Upper lobe of right lung (tissue), 1 donor: ENCODE measurements around the gene PTPN11. TPM values are rescaled to one million over a fixed set of nuclear protein-coding genes. Genes with fewer than 3 reads are reported as not detected.
"Not testable (repeated sequence)": the region's sequence is repeated elsewhere in the genome, so short reads cannot be mapped to it uniquely, and the experiment has no call there.

Experiments
- ATAC-seq: fragments of 200-7000 bp; cut with Tn5 transposase; one replicate; pipeline ENCODE4 v1.9.1; 2020; ENCODE audit warnings: mild to moderate bottlenecking, moderate library complexity
- DNase-seq: peaks from one replicate; pipeline ENCODE4 v3.0.0-alpha.2; 2020
- H3K27ac ChIP-seq: fragments of 200-600 bp; one replicate; pipeline ENCODE4 v1.8.0; 2022
- H3K27me3 ChIP-seq: fragments of 200-600 bp; one replicate; pipeline ENCODE4 v1.8.0; 2022; ENCODE audit warnings: mild to moderate bottlenecking
- H3K36me3 ChIP-seq: fragments of 200-600 bp; one replicate; pipeline ENCODE4 v1.8.0; 2022
- H3K4me1 ChIP-seq: fragments of 200-600 bp; one replicate; pipeline ENCODE4 v1.8.0; 2022
- H3K4me3 ChIP-seq: fragments of 200-600 bp; one replicate; pipeline ENCODE4 v1.8.0; 2022; ENCODE audit warnings: mild to moderate bottlenecking
- H3K9me3 ChIP-seq: fragments of 200-600 bp; one replicate; pipeline ENCODE4 v1.8.0; 2022
- CTCF ChIP-seq: fragments of 200-600 bp; IDR thresholded peaks from one replicate; pipeline ENCODE4 v1.8.0; 2022; ENCODE audit warnings: antibody characterized with exemption
- intact Hi-C: fragments of 100-400 bp; cut with DNase I; formaldehyde crosslinking; loops from one replicate; pipeline ENCODE4 v1.11.0; 2022
- total RNA-seq: library from RNA; stranded (reverse); fragmentation: NEBNext Ultra II Directional; extraction: Animal tissue kit (Norgen Biotek cat#: 25700); gene quantifications from one replicate; pipeline ENCODE4 v1.2.1, GENCODE V29; 2021
- donor health status: DM: no; HTN: yes; CAD: no; lungs with severe emphysema.

Gene PTPN11
- total RNA-seq, 1 donor from 2014 or later: 98.7 TPM

GRCh38 chr12:112431965-112432364 lies 13.2 kb downstream of the PTPN11 start:
- no peaks in the 10 kb centered on the region for H3K4me1 ChIP-seq
- DNase-seq (no peak), ATAC-seq (no peak)
- H3K27ac ChIP-seq: no peak overlapping the region
- H3K36me3 ChIP-seq: no peaks in the 10 kb centered on the region
- TF ChIP-seq CTCF: no peak
- intact Hi-C loops: no loop called here
- H3K9me3 ChIP-seq: no peaks in the 10 kb centered on the region
- no peak overlapping the region for H3K4me3 ChIP-seq
- H3K27me3 ChIP-seq: no peaks in the 10 kb centered on the region

- ATAC-seq: no peak
- no peaks in the 10 kb centered on the region for H3K9me3 ChIP-seq
- DNase-seq: no peak
- H3K4me3 ChIP-seq: no peak overlapping the region
- no peaks in the 10 kb centered on the region for H3K4me1 ChIP-seq
- no peaks in the 10 kb centered on the region for H3K36me3 ChIP-seq
- TF ChIP-seq CTCF: no peak
- intact Hi-C loops: no loop called here
- H3K27me3 ChIP-seq: no peaks in the 10 kb centered on the region
- H3K27ac ChIP-seq: no peak overlapping the region
Observed at GRCh38 chr12:112433551-112433950, 14.8 kb downstream of the PTPN11 start.

GRCh38 chr12:112438645-112439044 lies 19.9 kb downstream of the PTPN11 start:
- intact Hi-C loops, H3K36me3 ChIP-seq, H3K4me3 ChIP-seq, H3K27me3 ChIP-seq, ATAC-seq, H3K27ac ChIP-seq, DNase-seq, H3K9me3 ChIP-seq, H3K4me1 ChIP-seq: not testable (repeated sequence)

- no peak overlapping the region for H3K27ac ChIP-seq
- no peaks in the 10 kb centered on the region for H3K36me3 ChIP-seq
- ATAC-seq (no peak), DNase-seq (no peak)
- intact Hi-C loops: no loop called here
- H3K9me3 ChIP-seq: no peaks in the 10 kb centered on the region
- no peaks in the 10 kb centered on the region for H3K4me1 ChIP-seq
- H3K4me3 ChIP-seq: no peak overlapping the region
- H3K27me3 ChIP-seq: no peaks in the 10 kb centered on the region
- no peak for TF ChIP-seq CTCF
Observed at GRCh38 chr12:112439769-112440168, 21.0 kb downstream of the PTPN11 start.

GRCh38 chr12:112440653-112441052 lies 21.9 kb downstream of the PTPN11 start:
- H3K4me3 ChIP-seq, H3K27me3 ChIP-seq, DNase-seq, H3K27ac ChIP-seq, H3K9me3 ChIP-seq, ATAC-seq, H3K4me1 ChIP-seq, intact Hi-C loops, H3K36me3 ChIP-seq: not testable (repeated sequence)

- H3K27ac ChIP-seq: no peak overlapping the region
- no peak for TF ChIP-seq CTCF
- H3K36me3 ChIP-seq: peaks cover 30% of the 10 kb centered on the region
- H3K4me1 ChIP-seq: peaks cover 5% of the 10 kb centered on the region
- H3K9me3 ChIP-seq: no peaks in the 10 kb centered on the region
- H3K4me3 ChIP-seq: no peak overlapping the region
- no peak for DNase-seq
- H3K27me3 ChIP-seq: no peaks in the 10 kb centered on the region
- intact Hi-C loops: no loop called here
- ATAC-seq: no peak
Observed at GRCh38 chr12:112443916-112444315, 25.2 kb downstream of the PTPN11 start.

- intact Hi-C loops: no loop called here
- TF ChIP-seq CTCF: no peak
- H3K4me3 ChIP-seq: no peak overlapping the region
- no peak overlapping the region for H3K27ac ChIP-seq
- no peak for ATAC-seq
- H3K27me3 ChIP-seq: no peaks in the 10 kb centered on the region
- peaks cover 5% of the 10 kb centered on the region for H3K4me1 ChIP-seq
- peaks cover 51% of the 10 kb centered on the region for H3K36me3 ChIP-seq
- no peaks in the 10 kb centered on the region for H3K9me3 ChIP-seq
- DNase-seq: no peak
Observed at GRCh38 chr12:112446008-112446725, 27.4 kb downstream of the PTPN11 start.
